Skeletal muscle tissue (tissue), 4 donors: ENCODE measurements around the gene TGM3. TPM values are rescaled to one million over a fixed set of nuclear protein-coding genes. Genes with fewer than 3 reads are reported as not detected.

Source experiments
- H3K27ac ChIP-seq: one replicate; pipeline ENCODE4 v1.7.0; 2013; ENCODE audit warnings: mild to moderate bottlenecking, low read depth, low read length, inconsistent platforms
- H3K27me3 ChIP-seq, 3 donors: one replicate each; pipeline ENCODE4 v1.7.0; 2013; ENCODE audit warnings: low read length in 3 of 3; ENCODE audit not compliant: control insufficient read depth in 3 of 3, insufficient read depth in 3 of 3
- H3K36me3 ChIP-seq, 3 donors: one replicate each; pipeline ENCODE4 v1.7.0; 2013; ENCODE audit warnings: low read length in 3 of 3; ENCODE audit not compliant: control insufficient read depth in 3 of 3, insufficient read depth in 3 of 3
- H3K4me1 ChIP-seq, 3 donors: one replicate each; pipeline ENCODE4 v1.7.0; 2013; ENCODE audit warnings: low read length in 3 of 3, mild to moderate bottlenecking in 3 of 3; ENCODE audit not compliant: control insufficient read depth in 3 of 3, insufficient read depth in 3 of 3
- H3K4me3 ChIP-seq, 3 donors: one replicate each; pipeline ENCODE4 v1.7.0; 2013; ENCODE audit warnings: low read length in 3 of 3
- H3K9ac ChIP-seq, 3 donors: one replicate each; pipeline ENCODE4 v1.7.0; 2013; ENCODE audit warnings: low read length in 3 of 3, mild to moderate bottlenecking in 3 of 3, moderate library complexity in 2 of 3, low read depth in 1 of 3
- H3K9me3 ChIP-seq, 3 donors: one replicate each; pipeline ENCODE4 v1.7.0; 2013; ENCODE audit warnings: low read length in 3 of 3; ENCODE audit not compliant: control insufficient read depth in 3 of 3
- total RNA-seq: library from RNA; depleted of rRNA; stranded (reverse); fragments of >200 nt; gene quantifications from one replicate; pipeline ENCODE4 v1.2.3, GENCODE V29; 2014
- donor health status: Osteomylitis.

Gene TGM3
- total RNA-seq, 1 donor from 2014 or later = under 0.01 TPM

DNA sequence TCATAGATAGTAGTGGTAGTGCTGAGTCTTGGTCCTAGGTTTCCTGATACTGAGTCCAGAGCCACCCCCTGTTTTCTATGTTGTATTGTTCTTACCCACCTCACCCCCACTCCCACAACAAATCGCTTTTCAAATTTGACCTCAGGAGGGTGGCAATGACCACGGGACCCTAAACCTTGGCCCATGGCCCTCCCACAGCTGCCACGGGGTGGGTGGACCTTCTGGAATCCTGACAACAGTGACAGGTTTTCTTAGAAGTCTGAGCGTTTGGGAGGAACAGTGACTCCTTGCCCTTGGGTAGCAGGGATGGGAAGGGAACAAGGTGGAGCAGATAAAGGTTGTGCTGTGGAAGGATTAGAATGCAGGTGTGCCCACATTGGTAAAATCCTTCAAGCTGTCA is 36.9 kb downstream of the TGM3 start:
- H3K27ac ChIP-seq = no peak overlapping the region
- no peaks in the 10 kb centered on the region for H3K36me3 ChIP-seq
- no peak overlapping the region for H3K4me3 ChIP-seq
- no peaks in the 10 kb centered on the region for H3K4me1 ChIP-seq
- peaks cover 3 to 22% (median 7%) of the 10 kb centered on the region in 3 donors for H3K27me3 ChIP-seq
- H3K9ac ChIP-seq = no peak overlapping the region
- H3K9me3 ChIP-seq = no peaks in the 10 kb centered on the region

DNA sequence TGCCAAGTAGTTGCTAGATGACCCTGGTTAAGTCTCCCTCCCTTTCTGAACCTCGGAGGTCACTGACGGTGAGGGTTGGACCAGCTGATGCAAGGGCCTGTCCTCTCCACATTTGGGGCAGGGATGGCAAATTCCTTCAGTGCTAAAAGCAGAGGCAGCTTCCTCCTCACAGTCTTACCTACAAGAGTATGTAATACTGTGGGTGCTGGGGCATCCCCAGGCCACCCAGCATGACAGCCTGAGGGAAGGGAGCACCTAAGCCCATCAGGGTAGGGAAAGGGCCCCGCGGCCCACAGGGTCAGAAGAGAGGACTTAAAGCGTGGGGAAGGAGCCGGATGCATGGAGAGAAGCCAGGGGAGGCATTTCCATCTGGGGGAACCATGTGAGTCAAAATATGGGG is 38.0 kb downstream of the TGM3 start:
- no peak overlapping the region for H3K27ac ChIP-seq
- no peaks in the 10 kb centered on the region for H3K36me3 ChIP-seq
- no peak overlapping the region for H3K4me3 ChIP-seq
- H3K9ac ChIP-seq = no peak overlapping the region
- H3K4me1 ChIP-seq = no peaks in the 10 kb centered on the region
- peaks cover 3 to 20% (median 7%) of the 10 kb centered on the region in 3 donors for H3K27me3 ChIP-seq
- H3K9me3 ChIP-seq = no peaks in the 10 kb centered on the region

DNA sequence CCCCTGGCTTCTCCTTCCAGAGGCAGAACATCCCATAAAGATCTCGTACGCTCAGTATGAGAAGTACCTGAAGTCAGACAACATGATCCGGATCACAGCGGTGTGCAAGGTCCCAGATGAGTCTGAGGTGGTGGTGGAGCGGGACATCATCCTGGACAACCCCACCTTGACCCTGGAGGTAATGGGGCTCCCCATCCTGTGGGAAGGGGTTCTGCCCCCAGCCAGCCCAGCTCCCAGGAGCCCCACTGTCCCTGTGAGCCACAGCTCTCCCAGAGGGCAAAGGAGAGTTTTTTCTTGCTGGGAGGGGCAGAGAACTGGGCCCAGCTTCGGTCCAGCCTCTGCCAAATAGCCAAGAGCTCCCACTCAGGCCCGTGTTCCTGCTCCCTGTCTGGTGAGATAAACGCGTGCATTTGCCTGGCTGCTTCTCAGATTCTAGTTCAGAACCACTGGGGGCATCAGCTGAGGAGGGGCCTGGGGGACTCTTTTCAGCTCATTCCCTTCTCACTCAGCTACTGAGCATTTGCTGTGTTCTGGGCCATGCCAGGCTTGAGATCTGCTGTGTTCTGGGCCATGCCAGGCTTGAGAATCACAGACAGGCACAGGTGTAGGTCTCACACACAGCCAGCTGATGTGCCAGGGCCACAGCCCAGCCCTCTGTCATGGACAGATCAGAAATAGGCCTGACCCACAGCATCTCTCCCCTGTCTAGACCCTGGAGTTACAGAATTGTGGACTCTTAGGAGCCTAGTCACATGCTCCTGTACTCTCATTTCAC is 39.5 kb downstream of the TGM3 start:
- Histone ChIP-seq H3K27ac (no peak overlapping the region), H3K9me3 (no peaks in the 10 kb centered on the region), H3K36me3 (no peaks in the 10 kb centered on the region), H3K4me1 (no peaks in the 10 kb centered on the region), H3K4me3 (no peak overlapping the region), H3K27me3 (peaks cover 3 to 15% (median 7%) of the 10 kb centered on the region in 3 donors), H3K9ac (no peak overlapping the region)

DNA sequence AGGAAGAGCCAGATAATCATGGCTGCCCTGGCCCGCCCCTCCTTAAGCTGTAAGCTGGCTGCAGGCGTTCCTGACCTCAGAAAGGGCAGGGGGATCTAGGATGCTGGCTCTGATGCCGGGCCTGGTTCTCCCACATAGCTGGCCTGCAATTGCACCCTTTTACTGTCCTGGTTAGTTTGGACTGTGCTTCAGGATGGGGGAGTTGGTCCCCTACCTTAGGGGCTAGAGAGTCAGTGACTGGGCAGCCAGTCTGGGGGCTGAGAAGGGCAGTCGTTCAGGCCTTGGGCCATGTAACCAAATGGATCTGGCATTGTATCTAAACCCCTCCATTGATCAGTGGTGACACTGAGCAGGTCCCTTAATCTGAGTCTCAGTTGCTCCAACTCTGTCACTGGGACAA is 40.7 kb downstream of the TGM3 start:
- Histone ChIP-seq H3K4me3 (no peak overlapping the region), H3K9ac (no peak overlapping the region), H3K9me3 (no peaks in the 10 kb centered on the region), H3K27ac (no peak overlapping the region), H3K27me3 (peaks cover 3 to 12% (median 7%) of the 10 kb centered on the region in 3 donors), H3K4me1 (no peaks in the 10 kb centered on the region), H3K36me3 (no peaks in the 10 kb centered on the region)

DNA sequence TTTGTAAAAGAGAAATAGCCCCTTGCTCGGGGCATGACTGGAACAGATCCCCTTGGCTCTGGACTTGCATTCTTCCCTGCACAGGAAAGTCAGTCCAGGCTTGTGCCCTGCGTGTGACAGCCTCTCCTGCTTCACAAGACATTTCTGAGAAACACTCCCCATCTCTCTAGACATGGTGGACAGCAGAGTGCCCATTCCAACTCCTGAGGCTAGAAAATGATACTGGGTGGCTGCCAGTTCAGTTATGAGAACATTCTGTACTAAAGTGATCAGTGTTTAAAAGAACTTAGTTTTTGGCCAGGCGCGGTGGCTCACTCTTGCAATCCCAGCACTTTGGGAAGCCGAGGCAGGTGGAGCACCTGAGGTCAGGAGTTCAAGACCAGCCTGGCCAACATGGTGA is 41.3 kb downstream of the TGM3 start:
- no peaks in the 10 kb centered on the region for H3K4me1 ChIP-seq
- no peaks in the 10 kb centered on the region for H3K9me3 ChIP-seq
- H3K36me3 ChIP-seq = no peaks in the 10 kb centered on the region
- no peak overlapping the region for H3K9ac ChIP-seq
- no peak overlapping the region for H3K4me3 ChIP-seq
- H3K27me3 ChIP-seq = peaks cover 1 to 6% (median 5%) of the 10 kb centered on the region in 3 donors
- H3K27ac ChIP-seq = no peak overlapping the region

DNA sequence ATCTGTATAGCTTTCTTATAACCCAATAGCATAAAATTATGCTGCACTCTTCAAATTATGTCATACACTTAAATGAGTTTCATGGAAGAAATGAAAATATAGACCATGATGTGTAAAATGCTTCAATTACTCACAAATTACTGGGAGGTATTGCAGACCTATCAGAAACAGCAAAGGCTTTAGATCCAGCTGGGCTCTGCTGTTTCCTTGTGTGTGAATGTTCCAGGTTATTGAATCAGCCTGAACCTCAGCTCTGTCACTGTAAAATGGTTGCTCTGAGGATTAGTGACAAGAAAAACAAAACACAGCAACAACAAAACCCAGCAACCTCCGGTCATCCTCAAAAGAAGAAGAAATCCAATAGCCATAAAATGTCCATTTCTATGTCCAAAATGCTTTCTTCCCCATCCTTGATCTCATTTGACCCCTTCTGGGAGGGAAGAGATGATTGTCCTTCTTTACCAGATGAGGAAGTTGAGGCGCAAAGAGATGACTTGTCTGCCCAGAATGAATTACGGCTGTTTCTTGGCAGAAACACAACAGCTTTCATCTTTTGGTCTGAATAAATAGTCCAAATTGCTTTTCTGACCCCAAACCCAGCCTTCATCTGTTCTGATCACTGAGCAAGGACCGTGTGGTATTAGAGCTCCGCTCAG is 42.7 kb downstream of the TGM3 start:
- Histone ChIP-seq H3K9me3 (no peaks in the 10 kb centered on the region), H3K36me3 (no peaks in the 10 kb centered on the region), H3K9ac (no peak overlapping the region), H3K27me3 (no peaks in the 10 kb centered on the region), H3K27ac (no peak overlapping the region), H3K4me1 (no peaks in the 10 kb centered on the region), H3K4me3 (no peak overlapping the region)

DNA sequence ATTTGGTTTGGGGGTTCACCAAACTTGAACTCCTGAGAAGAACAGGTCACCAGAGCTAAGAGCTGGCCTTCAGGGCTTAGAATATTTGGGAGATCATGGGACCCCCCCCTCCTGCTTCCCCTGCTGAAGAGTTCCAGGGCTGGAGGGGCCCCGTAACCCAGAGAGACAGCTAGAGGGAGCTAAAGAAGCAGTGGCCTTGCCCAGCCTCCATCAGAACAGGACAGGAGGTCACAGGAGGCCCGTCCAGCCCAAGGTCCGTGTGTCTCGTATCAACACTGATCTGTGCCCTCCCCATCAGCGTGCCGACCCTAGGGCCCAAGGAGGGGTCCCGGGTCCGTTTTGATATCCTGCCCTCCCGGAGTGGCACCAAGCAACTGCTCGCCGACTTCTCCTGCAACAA is 44.3 kb downstream of the TGM3 start:
- H3K9me3 ChIP-seq = no peaks in the 10 kb centered on the region
- no peaks in the 10 kb centered on the region for H3K4me1 ChIP-seq
- no peak overlapping the region for H3K4me3 ChIP-seq
- no peaks in the 10 kb centered on the region for H3K36me3 ChIP-seq
- H3K9ac ChIP-seq = no peak overlapping the region
- H3K27ac ChIP-seq = no peak overlapping the region
- no peaks in the 10 kb centered on the region for H3K27me3 ChIP-seq

DNA sequence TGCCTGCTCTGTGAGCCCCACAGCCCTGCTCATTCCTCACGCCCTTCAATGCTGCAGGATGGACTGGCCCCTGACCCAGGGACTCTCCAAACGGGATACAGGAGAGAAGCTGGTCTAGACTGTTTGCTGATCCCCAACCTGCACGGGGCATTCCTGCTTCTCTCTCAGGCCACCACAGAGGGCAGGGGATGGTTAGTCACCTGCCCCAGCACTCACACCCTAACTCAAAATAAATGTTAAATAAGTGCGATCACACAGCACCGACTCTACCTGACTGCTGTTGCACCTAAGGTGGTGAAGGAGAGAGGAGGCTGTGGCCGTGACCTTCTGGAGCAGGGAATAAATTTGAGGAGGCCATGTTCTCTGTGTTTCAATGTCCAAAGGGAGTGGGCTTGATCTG is 45.0 kb downstream of the TGM3 start:
- no peak overlapping the region for H3K27ac ChIP-seq
- H3K9me3 ChIP-seq = no peaks in the 10 kb centered on the region
- H3K36me3 ChIP-seq = no peaks in the 10 kb centered on the region
- no peak overlapping the region for H3K9ac ChIP-seq
- H3K4me3 ChIP-seq = no peak overlapping the region
- H3K4me1 ChIP-seq = no peaks in the 10 kb centered on the region
- H3K27me3 ChIP-seq = no peaks in the 10 kb centered on the region

DNA sequence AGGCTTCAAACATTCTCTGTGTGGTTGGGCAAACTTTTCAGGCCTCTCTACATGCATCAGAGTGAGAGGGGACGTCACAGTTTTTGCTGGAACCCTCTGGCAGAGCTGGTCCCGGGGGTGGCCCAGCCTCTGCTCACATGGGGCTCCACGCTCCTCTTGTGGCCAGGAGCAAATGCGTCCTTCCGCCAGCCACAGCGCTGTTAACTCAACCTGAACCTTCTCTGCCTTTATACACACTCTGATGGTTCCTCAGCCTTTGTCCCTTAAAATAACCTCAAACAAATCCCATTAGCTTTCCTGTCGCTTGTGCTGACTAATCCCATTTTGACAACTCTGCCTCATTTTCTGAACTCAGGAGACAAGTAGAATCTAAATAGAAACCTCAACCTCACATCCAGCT is 45.5 kb downstream of the TGM3 start:
- Histone ChIP-seq H3K4me1 (no peaks in the 10 kb centered on the region), H3K27me3 (no peaks in the 10 kb centered on the region), H3K36me3 (no peaks in the 10 kb centered on the region), H3K9me3 (no peaks in the 10 kb centered on the region), H3K27ac (no peak overlapping the region), H3K4me3 (no peak overlapping the region), H3K9ac (no peak overlapping the region)

DNA sequence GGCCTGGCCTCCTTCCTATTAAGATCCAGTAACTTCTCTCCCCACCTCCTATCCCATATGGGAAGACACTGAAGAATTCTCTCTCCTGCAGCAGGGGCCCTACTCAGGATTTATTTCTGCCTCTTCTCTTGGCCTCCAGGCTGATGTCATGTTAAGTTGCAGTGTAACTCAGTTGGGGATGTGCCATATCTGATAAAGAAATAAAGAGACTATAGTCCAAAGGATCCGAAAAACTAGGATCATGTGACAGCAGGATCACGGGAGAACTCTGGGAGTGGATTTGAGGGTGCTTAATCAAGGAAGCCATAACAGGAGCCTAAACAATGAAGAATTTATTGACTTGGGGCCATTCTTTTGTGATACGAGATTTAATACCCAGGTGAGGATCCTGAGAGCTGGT is 46.4 kb downstream of the TGM3 start:
- Histone ChIP-seq H3K4me3 (no peak overlapping the region), H3K4me1 (no peaks in the 10 kb centered on the region), H3K27ac (no peak overlapping the region), H3K36me3 (no peaks in the 10 kb centered on the region), H3K27me3 (no peaks in the 10 kb centered on the region), H3K9ac (no peak overlapping the region), H3K9me3 (peaks cover 0 to 2% (median 1%) of the 10 kb centered on the region in 3 donors)
